BE2C (cell line): Measurements from ENCODE around the gene RPL36AL.
"Not testable (repeated sequence)": the region's sequence is repeated elsewhere in the genome, so short reads cannot be mapped to it uniquely, and the experiment has no call there.

Experiments
- DNase-seq: peaks from one replicate; pipeline ENCODE4 v3.0.0-alpha.2; 2020
- H3K27me3 ChIP-seq: fragments of 250-450 bp; sonication (Bioruptor Pico); 2 replicates; pipeline ENCODE4 v1.5.1; 2020; ENCODE audit warnings: mild to moderate bottlenecking
- H3K36me3 ChIP-seq: fragments of 250-450 bp; sonication (Bioruptor Pico); 2 replicates; pipeline ENCODE4 v1.5.1; 2020; ENCODE audit warnings: mild to moderate bottlenecking
- H3K4me1 ChIP-seq: fragments of 250-450 bp; sonication (Bioruptor Pico); 2 replicates; pipeline ENCODE4 v1.5.1; 2020
- H3K4me3 ChIP-seq: 2 replicates; pipeline ENCODE4 v1.5.1; 2011; ENCODE audit warnings: low read depth, low read length
- H3K9me3 ChIP-seq: fragments of 250-450 bp; sonication (Bioruptor Pico); 2 replicates; pipeline ENCODE4 v1.5.1; 2020
- CTCF ChIP-seq: IDR thresholded peaks from 2 replicates; pipeline ENCODE4 v1.5.1; 2012; ENCODE audit warnings: mild to moderate bottlenecking, low read depth, low read length

Gene RPL36AL

GRCh38 chr14:49589387-49589786 lies 31.0 kb downstream of the RPL36AL start:
- DNase-seq, result no peak
- Histone ChIP-seq H3K36me3 (peaks cover 15% of the 10 kb centered on the region), H3K9me3 (no peaks in the 10 kb centered on the region), H3K27me3 (no peaks in the 10 kb centered on the region), H3K4me3 (no peak overlapping the region), H3K4me1 (peaks cover under 1% of the 10 kb centered on the region; the same call in 1 of the 2 replicates)
- TF ChIP-seq CTCF, result no peak

- H3K4me3 ChIP-seq, result peak overlapping the region; percentile 33
- peak; percentile 69 for DNase-seq
Observed at GRCh38 chr14:49586673-49587460, 33.6 kb downstream of the RPL36AL start.

DNA sequence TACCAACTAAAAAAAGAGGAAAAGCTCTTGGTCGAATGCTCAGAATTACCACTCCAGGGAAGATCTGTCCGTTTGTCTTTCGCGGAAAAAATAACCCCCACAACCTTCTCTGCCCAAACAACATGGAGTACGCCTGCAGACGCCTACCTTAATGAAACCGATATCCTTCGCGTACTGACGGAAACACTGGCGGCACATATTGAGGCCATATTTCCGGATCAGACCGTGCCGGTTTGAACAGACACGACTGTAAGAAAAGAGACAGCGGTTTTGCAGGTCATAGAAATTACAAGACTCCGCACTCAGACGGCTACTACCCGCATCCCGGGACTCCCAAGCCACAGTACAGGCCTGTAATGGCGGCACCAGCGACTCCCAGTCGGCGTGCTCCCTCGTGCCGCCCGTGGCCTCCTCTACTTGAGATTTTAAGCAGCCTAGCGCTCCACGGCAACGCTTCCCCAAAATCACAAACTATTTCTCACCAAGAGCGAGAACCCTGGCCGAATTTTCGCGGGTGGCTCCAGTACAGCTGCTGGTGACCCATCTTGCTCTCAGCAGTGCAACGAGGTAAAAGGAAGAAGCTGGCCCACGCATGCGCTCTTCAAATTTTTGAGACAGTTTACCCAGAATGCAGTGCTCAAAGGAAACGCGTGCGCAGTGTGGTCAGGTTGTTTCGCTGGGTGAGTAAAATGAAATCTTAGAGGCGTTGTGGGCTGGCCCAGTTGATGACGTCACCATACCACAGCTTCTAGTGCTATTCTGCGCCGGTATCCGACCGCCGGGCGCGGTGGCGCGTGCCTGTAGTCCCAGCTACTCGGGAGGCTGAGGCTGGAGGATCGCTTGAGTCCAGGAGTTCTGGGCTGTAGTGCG lies 34.4 kb downstream of the RPL36AL start, which contains the start of gene RPS29:
Gene RPS29, minus strand, starts transcription at position 578 of the 870 bp plus-strand sequence. Its CDS starts 34 bp downstream, at position 544.
- H3K27me3 ChIP-seq, result no peaks in the 10 kb centered on the region
- H3K9me3 ChIP-seq, result no peaks in the 10 kb centered on the region
- H3K4me1 ChIP-seq, result peaks cover 6% of the 10 kb centered on the region
- TF ChIP-seq CTCF, result no peak
- DNase-seq, result peak; percentile 96
- H3K4me3 ChIP-seq, result peak within 1 kb of the TSS; percentile 81
- peaks cover 45% of the 10 kb centered on the region for H3K36me3 ChIP-seq

More at GRCh38 chr14:49586673-49587460, 33.6 kb downstream of the RPL36AL start:
- H3K36me3 ChIP-seq, result peaks cover 38% of the 10 kb centered on the region
- no peaks in the 10 kb centered on the region for H3K9me3 ChIP-seq
- TF ChIP-seq CTCF, result peak; percentile 87
- H3K4me1 ChIP-seq, result peaks cover 6% of the 10 kb centered on the region
- H3K27me3 ChIP-seq, result no peaks in the 10 kb centered on the region

DNA sequence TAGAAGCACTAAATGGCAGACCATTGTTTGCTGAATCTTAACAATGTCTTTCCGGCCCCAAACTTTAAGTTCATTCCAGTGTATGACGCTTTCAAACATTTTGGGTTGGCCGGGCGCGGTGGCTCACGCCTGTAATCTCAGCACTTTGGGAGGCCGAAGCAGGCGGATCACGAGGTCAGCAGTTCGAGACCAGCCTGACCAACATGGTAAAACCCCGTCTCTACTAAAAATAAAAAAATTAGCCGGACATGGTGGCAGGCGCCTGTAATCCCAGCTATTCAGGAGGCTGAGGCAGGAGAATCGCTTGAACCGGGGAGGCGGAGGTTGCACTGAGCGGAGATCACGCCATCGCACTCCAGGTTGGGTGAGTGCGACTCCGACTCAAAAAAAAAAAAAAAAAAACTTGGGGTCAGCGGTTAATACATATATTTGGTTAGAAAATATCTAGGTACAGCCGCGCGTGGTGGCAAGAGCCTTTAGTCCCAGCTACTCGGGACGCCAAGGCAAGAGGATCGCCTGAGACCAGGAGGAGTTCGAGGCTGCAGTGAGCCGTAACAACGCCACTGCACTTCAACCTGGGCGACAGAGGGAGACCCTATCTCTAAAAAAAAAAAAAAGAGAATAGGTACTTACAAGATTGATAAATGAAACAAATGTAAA lies 35.3 kb downstream of the RPL36AL start:
- peak; percentile 24 for DNase-seq
- H3K27me3 ChIP-seq, H3K4me1 ChIP-seq, H3K9me3 ChIP-seq: not testable (repeated sequence)
- peaks cover 50% of the 10 kb centered on the region for H3K36me3 ChIP-seq
- H3K4me3 ChIP-seq, result peak overlapping the region; percentile 81

DNA sequence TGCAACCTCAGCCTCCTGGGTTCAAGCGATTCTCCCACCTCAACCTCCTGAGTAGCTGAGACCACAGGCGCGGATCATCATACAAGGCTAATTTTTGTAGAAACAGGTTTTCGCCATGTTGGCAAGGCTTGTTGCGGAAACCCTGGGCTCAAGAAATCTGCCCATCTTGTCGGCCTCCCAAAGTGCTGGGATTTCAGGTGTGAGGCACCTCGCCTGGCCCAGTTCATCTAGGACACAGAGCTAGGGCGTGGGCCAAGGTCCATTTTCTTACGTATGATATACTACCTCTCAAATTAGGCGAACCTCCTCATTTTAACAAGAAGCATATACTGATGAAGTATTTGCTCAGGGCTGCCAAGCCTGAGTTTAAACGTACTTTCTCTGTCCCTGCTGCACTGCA lies 36.4 kb downstream of the RPL36AL start:
- Histone ChIP-seq H3K9me3 (no peaks in the 10 kb centered on the region), H3K27me3 (no peaks in the 10 kb centered on the region), H3K36me3 (peaks cover 53% of the 10 kb centered on the region), H3K4me1 (peaks cover 10% of the 10 kb centered on the region), H3K4me3 (peak overlapping the region; percentile 81)
- DNase-seq, result no peak
- TF ChIP-seq CTCF, result no peak

DNA sequence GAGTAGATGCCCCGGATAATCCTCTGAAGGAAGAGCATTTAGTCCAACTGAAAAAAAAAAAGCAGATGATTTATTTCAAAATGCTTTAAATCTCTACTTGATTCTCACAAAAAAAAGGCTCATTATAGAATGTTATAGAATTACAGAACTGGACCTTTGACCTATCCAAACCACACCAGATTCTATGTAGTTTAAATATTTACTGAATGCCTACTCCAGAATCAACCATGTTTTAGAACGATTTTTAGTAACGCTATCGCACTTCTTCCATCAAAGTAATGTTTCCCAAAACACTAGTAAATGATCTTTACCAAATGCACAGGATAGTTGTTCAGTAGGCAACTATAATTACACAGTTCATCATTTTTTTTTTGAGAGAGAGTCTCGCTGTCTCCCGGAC lies 36.8 kb downstream of the RPL36AL start:
- no peaks in the 10 kb centered on the region for H3K27me3 ChIP-seq
- H3K9me3 ChIP-seq, result no peaks in the 10 kb centered on the region
- H3K4me1 ChIP-seq, result peaks cover 13% of the 10 kb centered on the region
- peak overlapping the region; percentile 81 for H3K4me3 ChIP-seq
- H3K36me3 ChIP-seq, result peaks cover 58% of the 10 kb centered on the region
- DNase-seq, result no peak
- TF ChIP-seq CTCF, result no peak
